Eye (tissue), 1 donor: ENCODE data around the gene ZBED2.
A peak's percentile ranks its signal among the peaks of the same experiment; 100 is the strongest.
"Not testable (repeated sequence)": the region's sequence is repeated elsewhere in the genome, so short reads cannot be mapped to it uniquely, and the experiment has no call there.

Source experiments
- DNase-seq: peaks from one replicate; pipeline ENCODE4 v3.0.0-alpha.2; 2015

The ZBED2 gene

GRCh38 chr3:111595232-111595631, at the start of gene ZBED2:
TSS of gene ZBED2 (minus strand) at chr3:111595346. CDS start at chr3:111594201, 1,145 bp downstream.
- no peak for DNase-seq

GRCh38 chr3:111639316-111639715, 44.2 kb upstream of the ZBED2 start:
- DNase-seq, result no peak

GRCh38 chr3:111636366-111636885, 41.3 kb upstream of the ZBED2 start:
- peak; percentile 73 for DNase-seq

GRCh38 chr3:111635403-111635802, 40.3 kb upstream of the ZBED2 start:
- DNase-seq, result no peak

- DNase-seq, result not testable (repeated sequence)
These were observed 35.5 kb upstream of the ZBED2 start for GRCh38 chr3:111630638-111631037.

- DNase-seq, result not testable (repeated sequence)
These were observed 33.9 kb upstream of the ZBED2 start for GRCh38 chr3:111629018-111629417.

GRCh38 chr3:111627092-111627491, 31.9 kb upstream of the ZBED2 start:
- no peak for DNase-seq

GRCh38 chr3:111621535-111621934, 26.4 kb upstream of the ZBED2 start:
- no peak for DNase-seq

- no peak for DNase-seq
These were observed 24.7 kb upstream of the ZBED2 start for GRCh38 chr3:111619833-111620232.

- no peak for DNase-seq
These were observed 23.8 kb upstream of the ZBED2 start for GRCh38 chr3:111618945-111619344.

- no peak for DNase-seq
These were observed 22.9 kb upstream of the ZBED2 start for GRCh38 chr3:111617912-111618601.

GRCh38 chr3:111617406-111617805, 22.3 kb upstream of the ZBED2 start:
- DNase-seq, result no peak

- DNase-seq, result no peak
These were observed 21.4 kb upstream of the ZBED2 start for GRCh38 chr3:111616417-111617105.

GRCh38 chr3:111615880-111616279, 20.7 kb upstream of the ZBED2 start:
- DNase-seq, result no peak

- no peak for DNase-seq
These were observed 18.1 kb upstream of the ZBED2 start for GRCh38 chr3:111613294-111613693.

GRCh38 chr3:111610612-111611054, 15.5 kb upstream of the ZBED2 start:
- peak; percentile 57 for DNase-seq

GRCh38 chr3:111610189-111610588, 15.0 kb upstream of the ZBED2 start:
- DNase-seq, result no peak

GRCh38 chr3:111609700-111610099, 14.6 kb upstream of the ZBED2 start:
- DNase-seq, result no peak

GRCh38 chr3:111608383-111608782, 13.2 kb upstream of the ZBED2 start:
- no peak for DNase-seq

GRCh38 chr3:111607240-111607920, 12.2 kb upstream of the ZBED2 start:
- DNase-seq, result peak; percentile 61

- no peak for DNase-seq
These were observed 10.3 kb upstream of the ZBED2 start for GRCh38 chr3:111605493-111605892.

GRCh38 chr3:111605018-111605417, 9.9 kb upstream of the ZBED2 start:
- no peak for DNase-seq

- DNase-seq, result no peak
These were observed 9.0 kb upstream of the ZBED2 start for GRCh38 chr3:111604119-111604518.

- DNase-seq, result no peak
These were observed 8.5 kb upstream of the ZBED2 start for GRCh38 chr3:111603679-111604078.
